Measurements from ENCODE around the gene NKD2.

NKD2 gene

DNA sequence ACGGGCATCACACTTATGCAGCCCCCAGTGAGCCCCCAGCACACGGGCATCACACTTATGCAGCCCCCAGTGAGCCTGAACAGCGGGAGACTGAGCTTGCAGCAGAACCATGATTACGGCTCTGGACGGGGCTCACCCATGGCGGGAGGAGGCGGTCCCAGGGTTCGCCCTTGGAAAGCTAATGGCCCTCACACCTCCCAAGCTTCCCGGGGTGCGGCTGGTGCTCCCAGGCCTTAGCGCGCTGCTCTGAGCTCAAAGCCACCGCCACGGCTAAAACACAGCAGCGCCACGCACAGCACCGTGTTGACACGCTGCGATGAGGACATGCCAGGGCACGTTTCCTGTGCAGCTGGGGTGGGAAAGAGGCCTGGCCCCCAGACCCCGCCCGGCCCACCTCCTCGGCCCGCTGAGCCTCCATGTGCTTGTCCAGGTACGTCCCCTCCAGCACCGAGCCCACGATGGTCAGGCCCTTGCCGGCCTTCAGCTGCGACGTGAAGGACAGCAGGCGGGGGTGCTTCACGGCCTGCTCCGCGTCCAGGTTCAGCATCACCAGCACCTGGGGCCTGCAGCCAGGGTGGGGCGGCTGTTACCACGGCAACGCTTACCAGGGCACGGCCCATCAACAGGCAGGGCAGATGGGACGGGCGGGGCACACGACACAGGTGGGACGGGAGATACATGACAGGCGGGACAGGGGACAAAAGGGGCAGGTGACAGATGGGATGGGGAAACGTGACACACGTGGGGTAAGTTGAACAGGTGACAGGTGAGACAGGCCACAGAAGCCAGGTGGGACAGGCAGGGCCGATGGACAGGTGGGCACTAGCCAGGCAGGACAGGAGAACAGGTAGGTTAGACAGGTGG, 64.9 kb downstream of the NKD2 start:
- TF ChIP-seq, protein P1, sequence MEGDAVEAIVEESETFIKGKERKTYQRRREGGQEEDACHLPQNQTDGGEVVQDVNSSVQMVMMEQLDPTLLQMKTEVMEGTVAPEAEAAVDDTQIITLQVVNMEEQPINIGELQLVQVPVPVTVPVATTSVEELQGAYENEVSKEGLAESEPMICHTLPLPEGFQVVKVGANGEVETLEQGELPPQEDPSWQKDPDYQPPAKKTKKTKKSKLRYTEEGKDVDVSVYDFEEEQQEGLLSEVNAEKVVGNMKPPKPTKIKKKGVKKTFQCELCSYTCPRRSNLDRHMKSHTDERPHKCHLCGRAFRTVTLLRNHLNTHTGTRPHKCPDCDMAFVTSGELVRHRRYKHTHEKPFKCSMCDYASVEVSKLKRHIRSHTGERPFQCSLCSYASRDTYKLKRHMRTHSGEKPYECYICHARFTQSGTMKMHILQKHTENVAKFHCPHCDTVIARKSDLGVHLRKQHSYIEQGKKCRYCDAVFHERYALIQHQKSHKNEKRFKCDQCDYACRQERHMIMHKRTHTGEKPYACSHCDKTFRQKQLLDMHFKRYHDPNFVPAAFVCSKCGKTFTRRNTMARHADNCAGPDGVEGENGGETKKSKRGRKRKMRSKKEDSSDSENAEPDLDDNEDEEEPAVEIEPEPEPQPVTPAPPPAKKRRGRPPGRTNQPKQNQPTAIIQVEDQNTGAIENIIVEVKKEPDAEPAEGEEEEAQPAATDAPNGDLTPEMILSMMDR (IDR thresholded peaks at IDR 0.05; ENCODE audit: low read length), result no peak
- TF ChIP-seq EZH2 (IDR thresholded peaks at IDR 0.05; ENCODE audit: borderline replicate concordance, low read length), result no peak
- H3K9me3 ChIP-seq (ENCODE audit: low read length), result no peaks in the 10 kb centered on the region

DNA sequence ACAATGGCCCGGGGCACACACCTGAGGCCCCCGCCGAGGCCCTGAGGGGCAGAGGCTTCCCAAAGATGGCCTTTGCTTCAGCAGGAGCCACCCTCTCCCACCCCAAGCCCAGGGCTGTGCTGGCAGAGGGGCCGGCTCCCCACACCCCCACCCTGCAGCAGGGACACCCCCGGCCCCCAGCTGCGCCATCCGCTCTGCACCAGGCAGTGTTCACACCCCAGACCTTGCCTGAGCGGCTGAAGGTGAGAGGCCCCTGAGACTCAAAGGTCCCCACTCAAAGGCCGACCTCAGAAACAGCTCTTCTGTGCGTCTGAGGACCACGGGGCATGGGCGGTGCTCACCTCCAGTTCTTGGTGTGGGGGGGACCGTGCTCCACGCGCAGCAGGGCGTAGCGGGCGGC, 65.6 kb downstream of the NKD2 start:
- Histone ChIP-seq H3K4me3 (ENCODE audit: low read depth, low read length, poor library complexity, severe bottlenecking) (no peak overlapping the region), H3K9me3 (ENCODE audit: low read length) (no peaks in the 10 kb centered on the region), H3K9ac (ENCODE audit: low read length) (no peak overlapping the region), H3K27ac (ENCODE audit: low read depth, low read length, poor library complexity, severe bottlenecking) (no peak overlapping the region), H3F3A (ENCODE audit: insufficient read depth, low read length) (no peaks in the 10 kb centered on the region), H2AFZ (ENCODE audit: low read length) (no peak overlapping the region), H3K36me3 (ENCODE audit: insufficient read depth, low read length) (no peaks in the 10 kb centered on the region), H3K27me3 (ENCODE audit: insufficient read depth, low read length) (no peaks in the 10 kb centered on the region; the same call in 1 of the 2 replicates), H3K79me2 (ENCODE audit: insufficient read depth, low read length) (no peaks in the 10 kb centered on the region), H4K20me1 (ENCODE audit: insufficient read depth, low read length) (no peaks in the 10 kb centered on the region), H3K4me2 (ENCODE audit: low read length) (no peak overlapping the region), H3K4me1 (ENCODE audit: insufficient read depth, low read length, severe bottlenecking) (no peaks in the 10 kb centered on the region), H3K9me2 (ENCODE audit: low read depth, low read length) (no peaks in the 10 kb centered on the region)
- TF ChIP-seq EZH2 (IDR thresholded peaks at IDR 0.05; ENCODE audit: borderline replicate concordance, low read length), result no peak
- TF ChIP-seq, protein P1 (IDR thresholded peaks at IDR 0.05; ENCODE audit: low read length), result no peak

More for the DNA sequence above, 64.9 kb downstream of the NKD2 start:
- no peak overlapping the region for H3K4me2 ChIP-seq (ENCODE audit: low read length)
- no peaks in the 10 kb centered on the region for H3K79me2 ChIP-seq (ENCODE audit: insufficient read depth, low read length)
- no peaks in the 10 kb centered on the region for H3K27me3 ChIP-seq (ENCODE audit: insufficient read depth, low read length)
- no peak overlapping the region for H3K27ac ChIP-seq (ENCODE audit: low read depth, low read length, poor library complexity, severe bottlenecking)
- H2AFZ ChIP-seq (ENCODE audit: low read length), result no peak overlapping the region
- no peak overlapping the region for H3K4me3 ChIP-seq (ENCODE audit: low read depth, low read length, poor library complexity, severe bottlenecking)
- no peaks in the 10 kb centered on the region for H3K4me1 ChIP-seq (ENCODE audit: insufficient read depth, low read length, severe bottlenecking)
- no peaks in the 10 kb centered on the region for H3K9me2 ChIP-seq (ENCODE audit: low read depth, low read length)
- H3K9ac ChIP-seq (ENCODE audit: low read length), result no peak overlapping the region
- H4K20me1 ChIP-seq (ENCODE audit: insufficient read depth, low read length), result no peaks in the 10 kb centered on the region
- H3K36me3 ChIP-seq (ENCODE audit: insufficient read depth, low read length), result no peaks in the 10 kb centered on the region
- no peaks in the 10 kb centered on the region for H3F3A ChIP-seq (ENCODE audit: insufficient read depth, low read length)

DNA sequence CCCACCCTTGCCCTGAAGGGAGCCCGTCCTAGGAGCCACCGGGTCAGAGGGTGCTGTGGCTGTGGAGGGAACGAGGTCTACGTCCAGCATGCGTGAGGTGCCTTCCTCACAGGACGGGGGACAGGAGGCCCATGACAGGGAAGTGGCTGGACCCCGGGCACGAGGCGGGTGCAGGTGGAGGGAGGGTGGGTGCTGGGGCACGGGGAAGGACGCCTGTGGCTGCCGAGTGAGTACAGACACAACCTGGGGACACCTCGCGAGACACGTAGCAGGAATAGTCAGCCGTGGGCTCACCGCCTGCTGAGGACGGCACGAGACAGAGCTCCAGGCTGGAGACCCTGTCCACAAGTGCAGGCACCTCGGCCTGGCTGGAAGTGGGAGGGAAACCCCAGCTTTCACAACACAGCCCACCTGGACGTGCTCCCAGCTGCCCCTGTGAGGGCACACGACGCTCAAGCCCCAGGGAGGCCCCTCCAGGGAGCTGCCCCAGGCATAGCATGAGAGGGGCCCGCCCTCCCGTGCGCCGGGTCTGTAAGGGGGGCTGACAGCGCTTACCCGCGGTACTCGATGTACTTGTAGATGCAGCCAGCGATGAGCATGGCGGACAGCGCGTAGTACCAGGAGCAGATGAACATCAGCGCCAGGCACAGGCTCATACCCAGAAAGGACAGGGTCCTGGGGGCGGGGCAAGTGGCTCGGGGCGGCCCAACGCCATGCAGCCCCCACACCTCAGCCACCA, 66.4 kb downstream of the NKD2 start:
- Histone ChIP-seq H3K9ac (ENCODE audit: low read length) (no peak overlapping the region), H3K79me2 (ENCODE audit: insufficient read depth, low read length) (no peaks in the 10 kb centered on the region), H4K20me1 (ENCODE audit: insufficient read depth, low read length) (no peaks in the 10 kb centered on the region), H3K9me3 (ENCODE audit: low read length) (no peaks in the 10 kb centered on the region), H3K27ac (ENCODE audit: low read depth, low read length, poor library complexity, severe bottlenecking) (no peak overlapping the region), H3K36me3 (ENCODE audit: insufficient read depth, low read length) (no peaks in the 10 kb centered on the region), H3F3A (ENCODE audit: insufficient read depth, low read length) (no peaks in the 10 kb centered on the region), H3K9me2 (ENCODE audit: low read depth, low read length) (no peaks in the 10 kb centered on the region), H3K4me2 (ENCODE audit: low read length) (no peak overlapping the region), H3K4me3 (ENCODE audit: low read depth, low read length, poor library complexity, severe bottlenecking) (no peak overlapping the region), H3K4me1 (ENCODE audit: insufficient read depth, low read length, severe bottlenecking) (no peaks in the 10 kb centered on the region), H3K27me3 (ENCODE audit: insufficient read depth, low read length) (no peaks in the 10 kb centered on the region; the same call in 1 of the 2 replicates), H2AFZ (ENCODE audit: low read length) (no peak overlapping the region)
- no peak for TF ChIP-seq EZH2 (IDR thresholded peaks at IDR 0.05; ENCODE audit: borderline replicate concordance, low read length)

Data from OCI-LY1 (cell line).